GM19099 (cell line): ENCODE data around the gene SPDYE4.

Source experiments
- POLR2A ChIP-seq: IDR thresholded peaks from 3 replicates; pipeline ENCODE4 v1.6.1; 2011; ENCODE audit warnings: low read depth; ENCODE audit not compliant: insufficient read length; ENCODE audit errors: extremely low read depth

The SPDYE4 gene, protein sequence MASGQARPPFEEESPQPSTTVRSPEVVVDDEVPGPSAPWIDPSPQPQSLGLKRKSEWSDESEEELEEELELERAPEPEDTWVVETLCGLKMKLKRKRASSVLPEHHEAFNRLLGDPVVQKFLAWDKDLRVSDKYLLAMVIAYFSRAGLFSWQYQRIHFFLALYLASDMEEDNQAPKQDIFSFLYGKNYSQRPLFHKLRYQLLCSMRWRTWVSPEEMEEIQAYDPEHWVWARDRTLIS

DNA sequence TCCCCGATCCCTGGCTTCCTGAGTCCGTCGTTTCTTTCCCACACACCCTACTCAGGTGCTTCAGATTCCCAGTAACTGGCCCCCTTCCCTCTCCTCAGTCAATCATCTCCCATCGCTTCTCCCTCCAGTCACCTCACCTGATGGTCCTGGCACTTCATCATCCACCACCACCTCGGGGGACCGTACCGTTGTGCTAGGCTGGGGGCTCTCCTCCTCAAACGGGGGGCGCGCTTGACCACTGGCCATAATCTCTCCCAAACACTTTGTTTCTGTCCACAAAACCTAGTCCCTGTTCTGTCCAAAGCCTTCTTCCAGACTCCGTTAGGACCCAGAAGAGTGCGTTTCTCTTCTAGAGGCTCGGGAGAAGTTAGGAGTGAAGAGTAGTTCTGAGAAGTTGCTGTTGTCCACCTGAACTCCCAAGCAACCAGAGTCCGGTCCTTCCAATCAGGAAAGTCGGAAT is at the start of gene SPDYE4:
TSS of gene SPDYE4 (minus strand) at position 410 of the 460 bp plus-strand sequence. CDS start at position 246, 164 bp downstream.
- TF ChIP-seq POLR2A = no peak

DNA sequence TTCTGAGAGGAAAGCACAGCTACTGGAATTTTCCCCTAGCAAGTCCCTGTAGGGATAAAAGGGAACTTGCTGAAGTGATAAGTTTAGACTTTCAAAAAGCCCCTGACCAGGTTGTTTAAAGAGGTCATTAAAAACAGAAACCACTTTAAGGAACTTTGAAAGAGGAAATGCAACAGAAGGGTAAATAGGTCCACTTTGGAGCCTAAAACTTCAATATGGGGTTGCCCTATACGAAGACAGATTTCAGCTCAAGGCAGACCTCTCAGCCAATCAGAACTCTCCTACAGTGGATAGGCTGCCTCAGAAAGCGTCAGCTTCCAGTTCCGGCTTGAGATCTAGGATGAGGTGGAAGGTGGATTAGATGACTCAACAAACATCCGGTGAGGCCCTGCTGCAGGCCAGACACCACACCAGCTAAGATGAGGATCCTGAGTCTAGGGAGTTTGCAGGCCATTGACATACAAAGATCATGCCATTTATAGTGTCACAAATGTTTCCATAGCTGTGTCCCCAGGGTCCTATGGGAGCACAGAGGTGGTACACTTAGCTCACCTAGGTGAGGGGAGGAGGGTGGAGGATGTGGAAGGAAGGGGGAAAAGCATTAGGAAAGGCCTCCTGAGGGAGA is 48.7 kb upstream of the SPDYE4 start:
- TF ChIP-seq POLR2A = peak; percentile 54

DNA sequence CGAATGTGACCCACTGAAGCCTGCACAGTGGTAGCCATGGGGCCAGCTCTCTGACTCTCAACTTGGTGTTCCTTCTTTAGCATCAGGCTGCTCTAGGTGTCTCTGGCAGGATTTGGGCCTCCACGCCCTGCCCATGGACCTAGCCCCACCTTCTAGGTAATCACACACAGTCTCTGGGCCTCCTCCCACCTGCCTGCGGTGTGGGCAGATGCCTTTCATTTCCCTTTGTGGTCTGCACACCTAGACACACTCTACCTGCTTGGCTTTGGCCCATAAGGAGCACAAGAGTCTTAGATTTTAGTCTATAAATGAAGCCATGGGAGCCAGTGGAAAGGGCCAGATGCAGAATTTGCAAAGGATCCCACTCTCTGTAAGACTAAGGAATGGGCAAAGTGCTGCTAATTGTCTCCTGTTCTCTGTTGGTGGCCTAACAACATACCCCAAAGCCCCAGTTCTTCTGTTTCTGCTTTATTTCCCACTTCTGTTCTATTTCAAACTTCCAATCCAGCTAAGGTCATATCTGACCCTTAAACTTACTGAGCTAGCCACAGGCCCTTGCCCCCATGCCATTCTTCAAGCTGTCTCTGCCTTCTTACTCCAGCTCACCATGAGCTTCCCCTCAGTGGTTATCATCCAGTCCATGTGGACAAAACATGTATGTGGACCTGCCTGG is 48.0 kb upstream of the SPDYE4 start:
- no peak for TF ChIP-seq POLR2A

DNA sequence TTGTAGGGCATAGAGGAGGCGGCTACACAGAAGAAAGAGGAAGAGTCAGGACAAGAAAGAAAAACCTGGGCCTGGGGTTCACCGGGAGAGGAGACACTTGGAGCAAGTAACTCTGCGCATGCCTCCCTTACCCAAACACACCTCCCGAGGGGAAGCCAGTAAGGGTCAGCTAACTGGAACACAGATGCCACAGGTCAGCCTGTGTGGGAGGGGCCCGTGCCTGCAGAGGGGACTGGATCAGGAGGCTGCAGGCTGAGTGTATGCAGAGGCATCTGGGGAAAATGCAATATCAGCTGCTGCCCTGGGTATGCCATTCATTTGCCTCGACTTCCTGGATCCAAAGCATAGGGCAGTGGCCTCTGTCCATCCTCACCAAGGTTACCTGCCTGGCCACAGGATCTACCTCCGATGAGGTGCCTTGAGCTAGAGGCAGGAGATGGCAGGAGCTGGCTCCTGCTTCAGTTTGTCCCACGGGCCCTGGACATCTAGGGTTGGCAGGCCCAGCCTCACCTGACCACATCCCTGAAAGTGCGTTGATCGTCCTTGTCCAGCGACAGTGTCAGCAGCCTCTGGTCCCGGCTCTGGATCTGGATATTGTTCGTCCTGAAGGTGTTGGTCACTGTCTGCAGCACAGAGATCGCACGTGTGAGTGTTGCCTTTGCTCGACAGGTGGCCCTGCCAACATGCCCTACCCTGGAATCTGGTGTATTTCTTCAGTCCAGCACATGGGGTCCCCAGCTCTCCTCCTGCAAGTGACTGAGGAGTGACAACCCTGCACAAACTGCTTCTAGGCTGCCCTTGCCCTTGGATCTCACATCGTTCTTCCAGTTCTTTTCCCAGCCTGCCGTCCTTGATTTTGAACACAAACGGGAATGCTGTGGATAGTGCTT is 45.4 kb upstream of the SPDYE4 start:
- TF ChIP-seq POLR2A = no peak

DNA sequence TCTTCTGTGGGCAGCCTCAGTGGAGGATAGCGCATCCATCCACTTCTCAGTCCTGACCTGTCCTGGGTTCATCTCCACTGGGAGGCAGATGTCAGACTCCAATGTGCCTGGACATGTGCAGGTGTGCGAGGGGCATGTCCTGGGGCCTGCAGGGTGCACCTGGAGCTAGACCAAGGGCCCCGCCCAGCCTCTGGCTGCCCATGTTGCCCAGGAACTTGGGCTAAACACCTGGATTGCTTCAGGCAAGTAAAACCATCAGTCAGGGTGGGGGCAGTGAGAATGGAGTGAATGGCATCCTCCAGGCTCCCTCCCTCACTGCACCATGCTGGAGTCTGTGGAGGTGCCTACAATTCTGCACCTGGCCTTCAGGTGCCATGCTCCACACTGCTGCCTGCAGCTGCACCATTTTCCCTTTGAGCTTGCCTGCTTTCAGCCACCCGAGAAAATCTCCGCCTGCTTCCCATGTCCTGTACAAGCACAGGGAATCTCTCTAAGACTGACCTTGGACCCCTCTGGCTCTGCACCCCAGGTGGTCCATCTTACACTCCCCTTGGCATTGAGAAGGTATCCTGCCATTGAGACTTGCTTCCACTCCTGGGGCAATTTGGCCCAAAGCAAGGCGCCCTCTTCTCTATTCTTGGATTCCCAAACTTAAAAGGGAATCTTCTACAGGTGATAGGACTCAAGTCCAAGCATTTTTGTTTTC is 42.9 kb upstream of the SPDYE4 start:
- no peak for TF ChIP-seq POLR2A

DNA sequence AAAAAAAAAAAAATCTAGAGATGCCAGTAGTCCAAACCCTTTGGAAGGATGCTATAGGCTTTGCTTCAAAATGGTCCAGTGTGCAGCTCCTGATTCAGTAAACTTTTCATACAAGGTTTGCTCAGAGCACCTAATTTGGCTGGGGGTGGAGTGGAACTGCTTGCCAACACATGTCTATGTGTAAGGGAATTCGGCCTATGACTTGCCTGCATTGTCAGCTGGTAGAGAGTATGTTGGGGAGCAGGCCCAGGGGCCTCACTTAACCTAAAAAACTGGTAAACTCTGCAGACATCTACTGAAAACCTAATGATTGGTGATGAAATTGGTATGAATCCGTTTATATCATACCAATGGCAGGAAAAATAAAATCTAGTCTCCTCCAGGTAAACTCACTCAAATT is 42.3 kb upstream of the SPDYE4 start:
- TF ChIP-seq POLR2A = no peak

DNA sequence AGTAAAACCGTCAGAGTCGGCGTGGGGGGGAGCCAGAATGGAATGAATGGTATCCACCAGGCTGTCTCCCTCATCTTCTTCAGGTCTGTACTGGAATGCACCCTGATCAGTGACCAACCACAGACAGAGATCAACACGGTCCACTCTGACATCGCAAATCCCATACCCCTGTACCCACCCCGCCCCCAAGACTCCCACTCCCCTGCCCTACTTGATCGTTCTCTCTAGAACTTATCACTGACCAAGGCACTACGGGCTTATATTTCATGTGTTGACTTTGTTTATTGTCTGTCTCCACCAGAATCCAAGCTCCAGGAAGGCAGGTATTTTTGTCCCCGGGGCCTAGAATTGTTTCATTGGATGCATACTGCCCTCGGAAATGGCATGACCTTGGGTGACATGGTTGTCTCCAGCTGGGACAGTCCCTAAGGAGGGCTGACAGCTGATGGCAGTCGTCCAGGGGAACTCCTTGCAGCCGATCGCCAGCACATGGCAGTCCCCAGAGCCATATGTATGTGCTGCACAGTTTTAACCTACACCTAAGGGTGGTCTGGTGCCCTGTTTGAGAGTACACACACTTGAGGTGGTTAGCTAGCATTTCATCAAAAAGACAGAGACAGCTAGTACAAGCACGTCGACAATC is 41.3 kb upstream of the SPDYE4 start:
- TF ChIP-seq POLR2A = no peak

DNA sequence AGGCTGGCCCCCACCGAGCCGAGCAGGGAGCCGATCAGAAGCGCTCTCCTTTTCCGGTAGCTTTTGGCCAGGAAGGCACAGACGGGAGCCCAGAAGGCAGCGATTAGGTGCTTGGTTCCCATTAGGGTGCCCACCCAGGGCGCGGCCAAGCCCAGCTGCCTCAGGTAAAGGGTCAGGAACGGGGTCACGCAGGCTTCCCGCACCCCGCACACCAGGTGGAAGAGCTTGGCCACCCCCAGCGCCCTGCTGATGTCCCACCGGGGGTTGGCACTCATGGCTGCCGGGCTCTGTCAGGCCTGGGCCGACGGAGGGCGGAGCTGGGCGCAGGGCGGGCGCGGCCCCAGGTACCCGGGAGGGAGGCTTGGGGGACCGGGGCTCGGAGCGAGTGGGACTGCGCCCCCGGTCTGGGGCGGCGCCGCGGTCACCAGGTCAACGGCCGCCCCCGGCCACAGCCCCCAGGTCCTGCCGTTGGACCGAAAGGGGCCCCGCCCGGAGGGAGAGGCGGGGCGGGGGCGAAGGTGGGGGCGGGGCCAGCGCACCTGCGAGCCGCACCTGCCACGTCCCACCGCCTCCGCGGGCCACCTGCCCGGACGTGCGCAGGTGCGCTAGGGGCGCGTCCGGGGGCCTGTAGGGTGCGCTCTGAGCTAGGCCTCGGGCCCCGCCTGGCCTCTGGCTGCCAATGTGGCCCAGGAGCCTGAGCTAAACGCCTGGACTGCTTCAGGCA is 40.7 kb upstream of the SPDYE4 start, which contains the start of gene MFSD6L:
TSS of gene MFSD6L (minus strand) at position 520 of the 724 bp plus-strand sequence. CDS start at position 275, 245 bp downstream.
- TF ChIP-seq POLR2A = no peak

DNA sequence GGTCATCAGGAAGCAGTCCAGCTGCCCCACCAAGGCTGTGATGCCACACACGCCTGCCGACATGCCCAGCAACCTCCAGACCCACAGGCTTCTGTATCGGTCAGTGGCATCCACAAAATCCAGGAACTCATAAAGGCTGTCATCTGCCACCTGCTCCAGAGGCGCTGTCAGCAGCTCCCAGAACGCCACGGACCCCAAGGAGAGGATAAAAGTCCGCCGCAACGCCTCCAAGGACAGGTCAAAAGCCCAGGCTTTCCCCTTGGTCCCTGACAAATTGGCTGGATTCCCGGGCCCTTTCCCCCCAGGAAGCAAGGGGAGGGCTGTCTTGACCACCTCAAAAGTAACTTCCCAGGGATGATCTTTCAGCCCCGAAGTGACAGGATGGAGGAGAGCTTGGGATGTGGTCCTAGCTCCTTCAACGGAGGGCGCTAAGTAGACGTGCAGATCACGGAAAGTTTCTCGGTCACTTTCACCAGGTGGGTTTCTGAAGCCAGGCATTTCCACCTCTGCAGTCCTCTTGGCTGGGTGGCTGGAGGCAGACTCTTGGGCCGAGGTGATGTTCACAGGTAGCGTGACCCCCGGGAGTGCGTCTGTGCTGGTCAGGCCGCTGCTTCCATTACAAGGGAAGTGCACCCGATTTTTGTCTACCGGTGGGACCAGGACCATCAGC is 40.0 kb upstream of the SPDYE4 start:
- TF ChIP-seq POLR2A = no peak

DNA sequence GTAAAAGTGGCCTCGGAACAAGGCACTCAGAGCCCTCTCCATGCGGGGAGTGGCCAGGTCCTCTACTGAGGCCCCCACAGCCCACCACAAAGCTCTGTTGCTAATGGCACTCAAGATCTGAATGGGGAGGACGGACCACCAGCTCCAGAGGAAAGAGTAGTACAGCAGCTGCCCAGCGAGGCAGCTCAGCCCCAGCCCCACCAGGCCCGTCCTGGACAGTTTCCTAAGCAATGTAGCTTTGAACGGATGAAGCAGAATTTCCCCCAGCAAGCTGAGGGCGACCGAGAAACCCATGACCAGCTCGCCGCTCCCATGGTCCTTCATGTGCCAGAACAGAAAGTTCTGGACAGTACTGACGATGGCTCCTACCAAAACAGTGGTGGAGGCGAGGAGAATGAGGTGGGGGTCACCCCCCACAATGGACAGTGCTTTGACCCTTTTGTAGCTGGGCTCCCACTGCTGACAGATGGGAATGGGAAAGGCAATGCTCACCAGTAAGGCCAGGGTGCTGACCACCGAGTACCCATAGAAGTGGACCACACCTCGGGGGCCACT is 39.4 kb upstream of the SPDYE4 start:
- no peak for TF ChIP-seq POLR2A

DNA sequence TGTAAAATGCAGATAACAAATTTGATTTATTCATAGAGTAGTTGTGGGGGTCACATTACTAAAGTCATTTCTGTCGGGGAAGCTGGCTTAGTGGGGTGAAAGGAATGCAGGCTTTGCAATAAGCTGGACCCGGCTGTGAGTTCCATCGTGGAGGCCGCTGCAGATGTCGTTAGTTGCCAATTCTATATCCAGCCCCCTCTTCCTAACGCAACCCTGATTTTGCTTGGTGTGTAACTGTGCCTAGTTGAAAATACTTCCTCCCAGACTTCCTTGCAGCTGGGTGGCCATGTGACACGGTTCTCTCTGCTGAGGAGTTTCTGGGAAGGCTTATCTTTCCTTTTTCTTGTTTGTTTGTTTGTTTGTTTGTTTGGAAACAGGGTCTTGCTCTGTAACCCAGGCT is 36.3 kb upstream of the SPDYE4 start:
- TF ChIP-seq POLR2A = no peak

DNA sequence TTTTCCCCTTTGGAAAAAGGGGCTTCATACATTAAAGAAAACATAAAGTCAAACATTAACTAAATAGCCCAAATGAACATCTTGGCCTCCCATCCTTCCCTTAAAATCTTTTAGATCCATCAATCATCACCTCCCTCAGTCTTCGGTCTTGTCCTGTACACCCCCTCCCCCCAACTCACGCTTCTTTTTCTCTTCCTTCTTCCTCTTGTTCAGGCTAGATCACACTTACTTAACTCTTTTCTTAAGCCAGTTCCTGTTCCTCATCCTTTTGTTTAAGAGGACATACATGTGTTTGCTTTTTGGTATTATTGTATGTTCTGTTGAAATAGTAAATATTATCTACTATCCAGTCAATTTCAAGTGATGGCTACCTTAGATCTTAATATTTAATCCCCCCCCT is 35.3 kb upstream of the SPDYE4 start:
- TF ChIP-seq POLR2A = no peak
